Osteoblast (primary cell): ENCODE measurements around the gene HS3ST3A1. TPM values are rescaled to one million over a fixed set of nuclear protein-coding genes. Genes with fewer than 3 reads are reported as not detected.
A peak's percentile ranks its signal among the peaks of the same experiment; 100 is the strongest.

Source experiments
- DNase-seq: peaks from one replicate; pipeline ENCODE4 v3.0.0; 2011; ENCODE audit warnings: low spot score, mixed read lengths; ENCODE audit not compliant: insufficient read length; ENCODE audit errors: missing footprints
- H2AFZ ChIP-seq: 2 replicates; pipeline ENCODE4 v1.6.0; 2011; ENCODE audit warnings: mild to moderate bottlenecking, low read length
- H3K27ac ChIP-seq: 2 replicates; pipeline ENCODE4 v1.5.1; 2011; ENCODE audit warnings: mild to moderate bottlenecking, low read depth, low read length, moderate library complexity
- H3K27me3 ChIP-seq: 2 replicates; pipeline ENCODE4 v1.6.0; 2012; ENCODE audit warnings: mild to moderate bottlenecking, control low read depth, inconsistent platforms, low read length, moderate library complexity; ENCODE audit not compliant: insufficient read depth
- H3K36me3 ChIP-seq: 2 replicates; pipeline ENCODE4 v1.5.1; 2011; ENCODE audit warnings: mild to moderate bottlenecking, low read length, control low read depth, moderate library complexity; ENCODE audit not compliant: insufficient read depth
- H3K4me1 ChIP-seq: 2 replicates; pipeline ENCODE4 v1.5.1; 2011; ENCODE audit warnings: mild to moderate bottlenecking, low read length, control low read depth, moderate library complexity; ENCODE audit not compliant: insufficient read depth
- H3K4me2 ChIP-seq: 2 replicates; pipeline ENCODE4 v1.6.0; 2011; ENCODE audit warnings: mild to moderate bottlenecking, low read length; ENCODE audit not compliant: insufficient read depth
- H3K4me3 ChIP-seq: fragments of 200-600 bp; sonication (generic); 3 replicates; pipeline ENCODE4 v1.5.1; 2012; ENCODE audit warnings: mild to moderate bottlenecking, low read length, inconsistent platforms; ENCODE audit not compliant: insufficient read depth
- H3K79me2 ChIP-seq: 2 replicates; pipeline ENCODE4 v1.6.0; 2012; ENCODE audit warnings: mild to moderate bottlenecking, low read length, control low read depth, inconsistent platforms; ENCODE audit not compliant: insufficient read depth
- H3K9me3 ChIP-seq: 2 replicates; pipeline ENCODE4 v1.5.1; 2011; ENCODE audit warnings: low read depth, low read length, control low read depth
- H4K20me1 ChIP-seq: 2 replicates; pipeline ENCODE4 v1.6.0; 2012; ENCODE audit warnings: mild to moderate bottlenecking, low read length, control low read depth; ENCODE audit not compliant: insufficient read depth
- total RNA-seq: library from RNA; depleted of rRNA; stranded (reverse); fragments of >200 nt; gene quantifications from 2 replicates; pipeline ENCODE4 v1.2.3, GENCODE V29; 2012
- TF ChIP-seq, protein P1 (sequence below): IDR thresholded peaks from 2 replicates; pipeline ENCODE4 v1.5.1; 2011; ENCODE audit warnings: mild to moderate bottlenecking, low read depth, low read length, moderate library complexity; ENCODE audit errors: extremely low read depth

HS3ST3A1 gene
- total RNA-seq, 1 donor = 8.3 TPM

DNA sequence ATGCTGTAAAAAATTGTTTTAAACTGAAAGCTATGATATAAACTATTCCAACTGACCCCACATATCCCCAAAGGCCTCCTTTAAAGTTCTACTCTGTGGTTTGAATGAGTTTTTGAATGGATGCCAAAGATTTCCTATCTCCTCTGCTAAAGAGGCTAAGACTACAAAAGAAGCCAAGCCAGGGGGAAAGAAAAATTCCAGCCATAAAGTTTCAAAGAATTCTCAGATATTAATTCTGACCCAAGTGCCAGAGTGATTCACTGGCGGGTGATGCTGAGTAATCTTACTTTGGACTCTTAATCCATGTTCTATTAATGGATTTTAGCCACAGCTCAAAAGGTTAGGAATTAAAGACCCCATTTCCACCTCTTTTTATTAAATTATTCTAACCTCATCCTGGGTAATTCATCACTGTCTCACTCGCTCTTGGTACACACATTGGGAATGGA is 60.7 kb downstream of the HS3ST3A1 start:
- peaks cover 60% of the 10 kb centered on the region for H3K4me1 ChIP-seq
- DNase-seq = peak; percentile 90
- no peak overlapping the region for H2AFZ ChIP-seq
- H3K9me3 ChIP-seq = peaks cover 3% of the 10 kb centered on the region
- peaks cover 20% of the 10 kb centered on the region for H3K79me2 ChIP-seq
- H3K27me3 ChIP-seq = no peaks in the 10 kb centered on the region
- H3K4me3 ChIP-seq = no peak overlapping the region
- H3K4me2 ChIP-seq = peak overlapping the region; percentile 75
- TF ChIP-seq, protein P1, sequence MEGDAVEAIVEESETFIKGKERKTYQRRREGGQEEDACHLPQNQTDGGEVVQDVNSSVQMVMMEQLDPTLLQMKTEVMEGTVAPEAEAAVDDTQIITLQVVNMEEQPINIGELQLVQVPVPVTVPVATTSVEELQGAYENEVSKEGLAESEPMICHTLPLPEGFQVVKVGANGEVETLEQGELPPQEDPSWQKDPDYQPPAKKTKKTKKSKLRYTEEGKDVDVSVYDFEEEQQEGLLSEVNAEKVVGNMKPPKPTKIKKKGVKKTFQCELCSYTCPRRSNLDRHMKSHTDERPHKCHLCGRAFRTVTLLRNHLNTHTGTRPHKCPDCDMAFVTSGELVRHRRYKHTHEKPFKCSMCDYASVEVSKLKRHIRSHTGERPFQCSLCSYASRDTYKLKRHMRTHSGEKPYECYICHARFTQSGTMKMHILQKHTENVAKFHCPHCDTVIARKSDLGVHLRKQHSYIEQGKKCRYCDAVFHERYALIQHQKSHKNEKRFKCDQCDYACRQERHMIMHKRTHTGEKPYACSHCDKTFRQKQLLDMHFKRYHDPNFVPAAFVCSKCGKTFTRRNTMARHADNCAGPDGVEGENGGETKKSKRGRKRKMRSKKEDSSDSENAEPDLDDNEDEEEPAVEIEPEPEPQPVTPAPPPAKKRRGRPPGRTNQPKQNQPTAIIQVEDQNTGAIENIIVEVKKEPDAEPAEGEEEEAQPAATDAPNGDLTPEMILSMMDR = no peak
- H4K20me1 ChIP-seq = no peaks in the 10 kb centered on the region
- peak overlapping the region; percentile 90 for H3K27ac ChIP-seq
- peaks cover 12% of the 10 kb centered on the region for H3K36me3 ChIP-seq

DNA sequence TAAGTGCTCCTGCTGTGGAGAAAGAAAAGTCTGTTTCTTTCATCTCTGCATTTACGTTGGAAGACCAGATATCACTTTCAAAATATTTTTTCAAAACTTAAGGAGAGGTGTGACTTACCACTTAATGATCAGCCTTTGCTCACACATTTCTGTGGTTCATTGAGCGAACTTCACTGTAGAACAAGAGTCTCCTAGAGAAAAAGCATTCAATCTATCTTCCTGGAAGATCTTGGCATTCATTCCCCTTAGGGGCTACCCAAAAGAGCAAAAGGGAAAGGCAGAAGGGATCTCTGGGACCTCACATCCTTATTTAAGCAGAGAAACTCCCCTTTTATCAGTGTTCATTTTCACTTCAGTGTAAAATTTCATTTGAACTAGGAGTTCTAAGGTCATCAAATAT is 61.2 kb downstream of the HS3ST3A1 start:
- no peak overlapping the region for H2AFZ ChIP-seq
- peaks cover 20% of the 10 kb centered on the region for H3K79me2 ChIP-seq
- peaks cover 3% of the 10 kb centered on the region for H3K9me3 ChIP-seq
- H4K20me1 ChIP-seq = no peaks in the 10 kb centered on the region
- peak overlapping the region; percentile 75 for H3K4me2 ChIP-seq
- peak overlapping the region; percentile 90 for H3K27ac ChIP-seq
- TF ChIP-seq, protein P1 = no peak
- H3K4me1 ChIP-seq = peaks cover 60% of the 10 kb centered on the region
- H3K4me3 ChIP-seq = peak overlapping the region; percentile 23
- DNase-seq = no peak
- H3K27me3 ChIP-seq = no peaks in the 10 kb centered on the region
- H3K36me3 ChIP-seq = peaks cover 12% of the 10 kb centered on the region

DNA sequence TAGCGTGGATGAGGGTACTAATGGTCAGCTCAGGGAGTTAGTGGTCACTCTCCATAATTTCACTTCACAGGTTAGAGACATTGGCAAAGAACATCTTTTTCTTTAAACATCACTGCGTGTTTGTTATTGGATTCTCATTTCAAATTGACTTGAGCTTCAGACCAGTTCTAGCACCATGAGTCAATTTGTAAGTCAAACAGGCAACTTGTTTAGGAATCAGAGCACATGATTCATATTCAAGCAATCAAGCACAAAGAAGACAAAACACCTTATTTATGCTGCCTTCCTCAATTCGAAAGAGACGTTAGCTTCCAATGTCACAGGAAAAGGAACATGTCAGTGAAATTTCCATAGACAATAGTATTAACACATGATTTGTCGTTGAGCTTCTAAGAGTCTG is 62.3 kb downstream of the HS3ST3A1 start:
- H3K36me3 ChIP-seq = peaks cover 12% of the 10 kb centered on the region
- no peak overlapping the region for H3K4me3 ChIP-seq

DNA sequence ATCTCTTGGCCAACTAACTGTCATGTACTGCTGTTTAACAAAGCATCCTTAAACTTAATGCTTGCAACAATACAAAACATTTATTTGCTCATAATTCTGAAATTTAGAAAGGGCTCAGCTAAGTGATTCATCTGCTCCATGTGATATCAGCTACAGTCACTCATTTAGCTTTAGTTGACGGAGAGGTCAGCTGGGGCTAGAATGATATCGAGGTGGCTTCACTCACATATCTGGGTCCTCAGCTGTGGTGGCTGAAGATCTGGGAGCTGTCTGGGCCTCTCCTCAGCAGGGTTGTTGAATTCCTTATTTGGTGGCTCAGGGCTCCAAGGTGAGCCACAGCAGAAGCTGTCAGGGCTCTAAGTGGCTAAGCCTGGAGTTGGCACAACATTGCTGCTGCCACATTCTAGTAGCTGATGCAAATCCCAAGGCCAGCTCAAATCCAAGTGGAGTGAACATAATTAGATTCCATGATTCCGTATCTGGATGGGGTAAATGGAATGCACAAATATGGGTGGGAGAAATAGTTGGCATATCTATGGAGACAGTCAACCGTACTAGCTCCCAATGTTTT is 62.8 kb downstream of the HS3ST3A1 start:
- H3K27me3 ChIP-seq = no peaks in the 10 kb centered on the region
- H4K20me1 ChIP-seq = no peaks in the 10 kb centered on the region
- TF ChIP-seq, protein P1 = no peak
- no peak for DNase-seq
- H3K4me2 ChIP-seq = no peak overlapping the region
- H3K4me1 ChIP-seq = peaks cover 48% of the 10 kb centered on the region
- H3K9me3 ChIP-seq = peaks cover 3% of the 10 kb centered on the region
- peaks cover 12% of the 10 kb centered on the region for H3K36me3 ChIP-seq
- H3K27ac ChIP-seq = peak overlapping the region; percentile 90
- no peak overlapping the region for H3K4me3 ChIP-seq
- H3K79me2 ChIP-seq = peaks cover 25% of the 10 kb centered on the region
- no peak overlapping the region for H2AFZ ChIP-seq

More for the DNA sequence above, 62.3 kb downstream of the HS3ST3A1 start:
- Histone ChIP-seq H3K4me2 (no peak overlapping the region), H3K79me2 (peaks cover 22% of the 10 kb centered on the region), H4K20me1 (no peaks in the 10 kb centered on the region), H3K27me3 (no peaks in the 10 kb centered on the region), H3K9me3 (peaks cover 3% of the 10 kb centered on the region), H3K4me1 (peaks cover 53% of the 10 kb centered on the region), H3K27ac (peak overlapping the region; percentile 90), H2AFZ (no peak overlapping the region)
- TF ChIP-seq, protein P1 = no peak
- DNase-seq = no peak
